Panc1 (cell line): ENCODE measurements around the gene CST9L. TPM values are rescaled to one million over a fixed set of nuclear protein-coding genes. Genes with fewer than 3 reads are reported as not detected.

Experiments
- ATAC-seq: fragments of 200-7000 bp; cut with Tn5 transposase; 2 replicates; pipeline ENCODE4 v1.9.1; 2020; ENCODE audit warnings: mild to moderate bottlenecking, moderate library complexity
- BruUV-seq: library from RNA; stranded (reverse); fragments of 400-500 nt; replicated peaks from 2 replicates; lab custom pipeline; 2021; lab: Mats Ljungman, UMichigan
- CTCF ChIA-PET: fragments of 300-600 bp; sonication (Branson Sonifier 250); formaldehyde crosslinking; loops from one replicate; lab custom pipeline; 2022; ENCODE audit warnings: antibody characterized with exemption; lab: Charles Lee
- POLR2A ChIA-PET: fragments of 300-600 bp; sonication (Branson Sonifier 250); formaldehyde crosslinking; loops from one replicate; lab custom pipeline; 2022; ENCODE audit warnings: antibody characterized with exemption; lab: Charles Lee
- DNase-seq: peaks from one replicate; pipeline ENCODE4 v3.0.0-alpha.2; 2010; ENCODE audit warnings: low read depth, low spot score
- H3K27ac ChIP-seq: 2 replicates; pipeline ENCODE4 v1.5.1; 2011; ENCODE audit warnings: mild to moderate bottlenecking, low read length, inconsistent platforms
- H3K27me3 ChIP-seq: fragments of 200-500 bp; sonication (Bioruptor generic); 2 replicates; pipeline ENCODE4 v1.6.0; 2014; ENCODE audit warnings: low read length, inconsistent platforms; ENCODE audit not compliant: control insufficient read depth, insufficient read depth
- H3K36me3 ChIP-seq: fragments of 200-500 bp; sonication (Bioruptor generic); 2 replicates; pipeline ENCODE4 v1.5.1; 2014; ENCODE audit warnings: inconsistent platforms, mild to moderate bottlenecking, low read length, moderate library complexity; ENCODE audit not compliant: control insufficient read depth, insufficient read depth
- H3K4me1 ChIP-seq: 2 replicates; pipeline ENCODE4 v1.5.1; 2011; ENCODE audit warnings: inconsistent platforms, mild to moderate bottlenecking, low read length, moderate library complexity; ENCODE audit not compliant: control insufficient read depth, insufficient read depth
- H3K4me3 ChIP-seq, 2 experiments: 2 replicates each; pipeline ENCODE4 v1.5.1; 2011 to 2012; ENCODE audit warnings: low read depth in 2 of 2, low read length in 2 of 2, mild to moderate bottlenecking in 2 of 2, inconsistent platforms in 1 of 2, moderate library complexity in 1 of 2
- H3K9me3 ChIP-seq: fragments of 200-500 bp; sonication (Bioruptor generic); 2 replicates; pipeline ENCODE4 v1.5.1; 2014; ENCODE audit warnings: low read depth, mild to moderate bottlenecking, inconsistent platforms, low read length, moderate library complexity; ENCODE audit not compliant: control insufficient read depth, insufficient read depth
- POLR2AphosphoS5 ChIP-seq: IDR thresholded peaks from 2 replicates; pipeline ENCODE4 v1.6.1; 2012; ENCODE audit warnings: mild to moderate bottlenecking, low read depth, low read length, moderate library complexity
- SIN3A ChIP-seq: IDR thresholded peaks from 2 replicates; pipeline ENCODE4 v1.6.1; 2012; ENCODE audit warnings: low read depth, mild to moderate bottlenecking, low read length, moderate library complexity, borderline replicate concordance; ENCODE audit not compliant: insufficient read depth
- TCF7L2 ChIP-seq: IDR thresholded peaks from 2 replicates; pipeline ENCODE4 v1.6.1; 2011; ENCODE audit warnings: mild to moderate bottlenecking, low read depth, low read length, inconsistent platforms
- in situ Hi-C: cut with HindIII; loops from 2 replicates; pipeline ENCODE4 v1.10.0; 2016; ENCODE audit warnings: low sequenced_read_pairs, low pct_unique_long_range_greater_than_20kb
- intact Hi-C: fragments of 100-400 bp; cut with micrococcal nuclease; formaldehyde crosslinking; loops from one replicate; pipeline ENCODE4 v1.10.0; 2022; ENCODE audit not compliant: unreplicated experiment
- total RNA-seq: library from RNA; stranded (reverse); gene quantifications from one replicate; pipeline ENCODE4 v1.2.1, GENCODE V29; 2021; ENCODE audit not compliant: unreplicated experiment
- TF ChIP-seq, protein P1 (sequence below), 2 experiments: IDR thresholded peaks; 2 replicates each; pipeline ENCODE4 v1.6.1; 2011 to 2012; ENCODE audit warnings: low read depth in 2 of 2, control low read depth in 1 of 2, low read length in 1 of 2, mild to moderate bottlenecking in 1 of 2, moderate library complexity in 1 of 2; ENCODE audit not compliant: insufficient read depth in 1 of 2
- TF ChIP-seq, protein P2 (sequence below): fragments of 450-650 bp; IDR thresholded peaks from 2 replicates; pipeline ENCODE4 v1.5.1; 2017; ENCODE audit warnings: mild to moderate bottlenecking

The CST9L gene
- total RNA-seq, 1 experiment from 2014 or later, result not detected

DNA sequence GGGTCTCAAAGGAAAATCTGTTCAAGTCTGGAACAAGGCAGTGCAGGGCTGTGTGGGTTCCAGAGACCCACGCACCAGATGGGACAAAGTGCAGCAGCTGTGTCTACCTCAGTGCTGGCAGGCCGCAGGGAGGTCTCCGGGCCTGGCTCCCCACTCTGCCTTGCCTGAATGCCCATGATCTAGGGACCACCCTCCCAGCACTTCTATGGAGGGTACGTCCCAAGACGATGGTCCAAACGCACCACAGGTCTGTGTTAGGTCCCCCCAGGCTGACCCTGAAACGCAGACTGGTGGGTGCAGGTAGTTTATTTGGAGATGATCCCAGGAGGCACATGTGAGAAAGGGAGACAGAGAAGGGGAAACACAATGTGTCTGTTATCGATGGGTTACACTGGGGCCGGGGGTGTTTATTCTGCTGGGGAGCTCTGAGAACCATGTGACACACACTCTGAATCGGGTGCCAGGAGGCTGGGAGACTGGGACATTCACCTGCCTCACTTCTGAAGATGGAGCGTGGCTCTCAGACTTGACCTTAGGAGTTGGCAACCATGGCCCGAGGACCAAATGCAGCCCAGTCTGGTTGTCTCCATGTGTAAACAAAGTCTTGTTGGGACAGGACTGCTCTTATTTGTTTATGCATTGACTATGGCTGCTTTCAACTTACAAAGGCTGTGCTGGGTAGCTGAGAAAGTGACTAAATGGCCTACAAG lies 21.7 kb downstream of the CST9L start:
- in situ Hi-C loops, result no loop called here
- no peaks in the 10 kb centered on the region for H3K9me3 ChIP-seq
- ChIA-PET POLR2A (no interaction called here), CTCF (no interaction called here)
- no peak overlapping the region for H3K4me3 ChIP-seq
- H3K27ac ChIP-seq, result no peak overlapping the region
- no peak for TF ChIP-seq SIN3A
- TF ChIP-seq TCF7L2, result no peak
- TF ChIP-seq, protein P1, sequence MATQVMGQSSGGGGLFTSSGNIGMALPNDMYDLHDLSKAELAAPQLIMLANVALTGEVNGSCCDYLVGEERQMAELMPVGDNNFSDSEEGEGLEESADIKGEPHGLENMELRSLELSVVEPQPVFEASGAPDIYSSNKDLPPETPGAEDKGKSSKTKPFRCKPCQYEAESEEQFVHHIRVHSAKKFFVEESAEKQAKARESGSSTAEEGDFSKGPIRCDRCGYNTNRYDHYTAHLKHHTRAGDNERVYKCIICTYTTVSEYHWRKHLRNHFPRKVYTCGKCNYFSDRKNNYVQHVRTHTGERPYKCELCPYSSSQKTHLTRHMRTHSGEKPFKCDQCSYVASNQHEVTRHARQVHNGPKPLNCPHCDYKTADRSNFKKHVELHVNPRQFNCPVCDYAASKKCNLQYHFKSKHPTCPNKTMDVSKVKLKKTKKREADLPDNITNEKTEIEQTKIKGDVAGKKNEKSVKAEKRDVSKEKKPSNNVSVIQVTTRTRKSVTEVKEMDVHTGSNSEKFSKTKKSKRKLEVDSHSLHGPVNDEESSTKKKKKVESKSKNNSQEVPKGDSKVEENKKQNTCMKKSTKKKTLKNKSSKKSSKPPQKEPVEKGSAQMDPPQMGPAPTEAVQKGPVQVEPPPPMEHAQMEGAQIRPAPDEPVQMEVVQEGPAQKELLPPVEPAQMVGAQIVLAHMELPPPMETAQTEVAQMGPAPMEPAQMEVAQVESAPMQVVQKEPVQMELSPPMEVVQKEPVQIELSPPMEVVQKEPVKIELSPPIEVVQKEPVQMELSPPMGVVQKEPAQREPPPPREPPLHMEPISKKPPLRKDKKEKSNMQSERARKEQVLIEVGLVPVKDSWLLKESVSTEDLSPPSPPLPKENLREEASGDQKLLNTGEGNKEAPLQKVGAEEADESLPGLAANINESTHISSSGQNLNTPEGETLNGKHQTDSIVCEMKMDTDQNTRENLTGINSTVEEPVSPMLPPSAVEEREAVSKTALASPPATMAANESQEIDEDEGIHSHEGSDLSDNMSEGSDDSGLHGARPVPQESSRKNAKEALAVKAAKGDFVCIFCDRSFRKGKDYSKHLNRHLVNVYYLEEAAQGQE (IDR thresholded peaks at IDR 0.05; ENCODE audit: insufficient read depth in 1 of 2, low read depth in 2 of 2, low read length in 1 of 2), result no peak
- no peak for TF ChIP-seq POLR2AphosphoS5
- TF ChIP-seq, protein P2, sequence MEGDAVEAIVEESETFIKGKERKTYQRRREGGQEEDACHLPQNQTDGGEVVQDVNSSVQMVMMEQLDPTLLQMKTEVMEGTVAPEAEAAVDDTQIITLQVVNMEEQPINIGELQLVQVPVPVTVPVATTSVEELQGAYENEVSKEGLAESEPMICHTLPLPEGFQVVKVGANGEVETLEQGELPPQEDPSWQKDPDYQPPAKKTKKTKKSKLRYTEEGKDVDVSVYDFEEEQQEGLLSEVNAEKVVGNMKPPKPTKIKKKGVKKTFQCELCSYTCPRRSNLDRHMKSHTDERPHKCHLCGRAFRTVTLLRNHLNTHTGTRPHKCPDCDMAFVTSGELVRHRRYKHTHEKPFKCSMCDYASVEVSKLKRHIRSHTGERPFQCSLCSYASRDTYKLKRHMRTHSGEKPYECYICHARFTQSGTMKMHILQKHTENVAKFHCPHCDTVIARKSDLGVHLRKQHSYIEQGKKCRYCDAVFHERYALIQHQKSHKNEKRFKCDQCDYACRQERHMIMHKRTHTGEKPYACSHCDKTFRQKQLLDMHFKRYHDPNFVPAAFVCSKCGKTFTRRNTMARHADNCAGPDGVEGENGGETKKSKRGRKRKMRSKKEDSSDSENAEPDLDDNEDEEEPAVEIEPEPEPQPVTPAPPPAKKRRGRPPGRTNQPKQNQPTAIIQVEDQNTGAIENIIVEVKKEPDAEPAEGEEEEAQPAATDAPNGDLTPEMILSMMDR, result no peak
- intact Hi-C loops, result no loop called here
- H3K27me3 ChIP-seq, result no peaks in the 10 kb centered on the region; the same call in 1 of the 2 replicates
- no peaks in the 10 kb centered on the region for H3K36me3 ChIP-seq
- no TSS peak for BruUV-seq
- DNase-seq (no peak), ATAC-seq (no peak)
- no peaks in the 10 kb centered on the region for H3K4me1 ChIP-seq

DNA sequence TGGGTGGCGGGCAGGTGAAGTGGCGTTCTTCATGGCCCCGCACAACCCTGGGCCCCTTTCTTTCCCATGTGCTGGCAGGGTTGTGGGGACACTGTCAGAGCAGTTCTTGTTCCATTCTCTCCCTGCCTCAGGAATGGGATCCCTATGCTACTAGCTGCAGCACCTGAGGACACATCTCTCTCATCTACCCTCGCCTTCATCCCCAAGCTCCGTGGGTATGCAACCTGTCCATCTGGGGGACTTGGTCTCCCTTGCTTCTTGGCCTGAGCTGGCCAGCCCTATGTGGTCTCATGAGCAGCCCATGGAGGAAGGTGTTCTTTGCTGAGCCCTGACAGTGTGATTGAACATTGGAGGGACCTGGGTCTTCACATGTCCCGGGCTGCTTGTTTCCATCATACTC lies 24.2 kb downstream of the CST9L start:
- Histone ChIP-seq H3K27ac (no peak overlapping the region), H3K4me1 (no peaks in the 10 kb centered on the region), H3K36me3 (no peaks in the 10 kb centered on the region), H3K27me3 (no peaks in the 10 kb centered on the region; the same call in 1 of the 2 replicates), H3K9me3 (no peaks in the 10 kb centered on the region), H3K4me3 (no peak overlapping the region)
- BruUV-seq, result no TSS peak
- ATAC-seq (no peak), DNase-seq (no peak)
- ChIA-PET POLR2A (no interaction called here), CTCF (no interaction called here)
- TF ChIP-seq, protein P1 (IDR thresholded peaks at IDR 0.05; ENCODE audit: insufficient read depth in 1 of 2, low read depth in 2 of 2, low read length in 1 of 2), result no peak
- TF ChIP-seq TCF7L2, result no peak
- TF ChIP-seq, protein P2, result no peak
- in situ Hi-C loops, result no loop called here
- intact Hi-C loops, result no loop called here
